ENCODE data around the gene GGT6.

GRCh38 chr17:4562015-4562969, 1.9 kb upstream of the GGT6 start:
- no peak for TF ChIP-seq CTCF (optimal IDR thresholded peaks at IDR 0.05 in 1 of 3, IDR thresholded peaks at IDR 0.05 in 1 of 3, conservative IDR thresholded peaks at IDR 0.05 in 1 of 3; ENCODE audit: extremely low read depth in 1 of 3, insufficient read depth in 2 of 3, low read length in 3 of 3)
- TF ChIP-seq EZH2 (IDR thresholded peaks at IDR 0.05; ENCODE audit: low read length), result no peak

All from keratinocyte (primary cell).